H1 (cell line): ENCODE data around the gene TMEM18. TPM values are rescaled to one million over a fixed set of nuclear protein-coding genes. Genes with fewer than 3 reads are reported as not detected.
A peak's percentile ranks its signal among the peaks of the same experiment; 100 is the strongest.

Source experiments
- CTCF ChIA-PET: fragments of 300-600 bp; sonication (Branson Sonifier 250); formaldehyde crosslinking; loops from one replicate; lab custom pipeline; 2021; ENCODE audit not compliant: partially characterized antibody; lab: Charles Lee
- POLR2A ChIA-PET: fragments of 300-600 bp; sonication (Branson Sonifier 250); formaldehyde crosslinking; loops from one replicate; lab custom pipeline; 2021; ENCODE audit warnings: inconsistent platforms; ENCODE audit not compliant: partially characterized antibody; lab: Charles Lee
- DNase-seq, 2 experiments: peaks; one replicate each; pipeline versions ENCODE4 v3.0.0 to v3.0.0-alpha.2; 2010 to 2022; ENCODE audit warnings: low spot score in 2 of 2, low read depth in 1 of 2, mixed read lengths in 1 of 2
- FAIRE-seq: peaks from 2 replicates; lab custom pipeline; 2011; peaks lifted over from hg19 to GRCh38; lab: Jason Lieb, UNC
- H2AFZ ChIP-seq: 2 replicates; pipeline ENCODE4 v1.8.1; 2012; ENCODE audit warnings: low read length, inconsistent platforms
- H2AK5ac ChIP-seq: 2 replicates; pipeline ENCODE4 v1.6.1; 2013; ENCODE audit warnings: low read depth, low read length
- H2BK120ac ChIP-seq: replicated peaks from 2 replicates; pipeline ENCODE3; 2013; ENCODE audit warnings: low read depth, low read length, inconsistent platforms
- H2BK12ac ChIP-seq: 2 replicates; pipeline ENCODE4 v1.6.1; 2013; ENCODE audit warnings: low read depth, low read length
- H2BK15ac ChIP-seq: 2 replicates; pipeline ENCODE4 v1.6.1; 2013; ENCODE audit warnings: low read length
- H2BK20ac ChIP-seq: 2 replicates; pipeline ENCODE4 v1.6.1; 2013; ENCODE audit warnings: low read length
- H2BK5ac ChIP-seq: 2 replicates; pipeline ENCODE4 v1.6.1; 2013; ENCODE audit warnings: low read depth, low read length
- H3K14ac ChIP-seq: 2 replicates; pipeline ENCODE4 v1.6.1; 2013; ENCODE audit warnings: inconsistent platforms; ENCODE audit not compliant: insufficient read length
- H3K18ac ChIP-seq: 2 replicates; pipeline ENCODE4 v1.6.1; 2013; ENCODE audit warnings: low read length; ENCODE audit errors: extremely low read depth
- H3K23ac ChIP-seq: 2 replicates; pipeline ENCODE4 v1.6.1; 2013; ENCODE audit warnings: inconsistent platforms; ENCODE audit not compliant: insufficient read length
- H3K23me2 ChIP-seq: 2 replicates; pipeline ENCODE4 v1.6.1; 2013; ENCODE audit warnings: low read depth, low read length
- H3K27ac ChIP-seq: 2 replicates; pipeline ENCODE4 v1.6.1; 2011; ENCODE audit warnings: low read depth, low read length, inconsistent platforms
- H3K27me3 ChIP-seq, 4 experiments: replicated peaks in 1 of 4; 1 replicate in 1 of 4; 2 replicates in 3 of 4; pipeline versions ENCODE4 v1.6.1 to v1.8.1; 2011 to 2013; ENCODE audit warnings: low read length in 3 of 4, mild to moderate bottlenecking in 3 of 4, inconsistent platforms in 2 of 4, mixed read lengths in 2 of 4, moderate library complexity in 1 of 4; ENCODE audit not compliant: control insufficient read depth in 3 of 4, insufficient read depth in 3 of 4; ENCODE audit errors: extremely low read depth in 1 of 4
- H3K36me3 ChIP-seq, 4 experiments: 2 replicates each; pipeline versions ENCODE4 v1.6.1 to v1.8.1; 2011 to 2013; ENCODE audit warnings: mild to moderate bottlenecking in 4 of 4, low read length in 3 of 4, moderate library complexity in 2 of 4, control low read depth in 1 of 4, inconsistent platforms in 1 of 4; ENCODE audit not compliant: insufficient read depth in 4 of 4, control insufficient read depth in 2 of 4
- H3K4ac ChIP-seq: replicated peaks from 2 replicates; pipeline ENCODE3; 2013; ENCODE audit warnings: low read length, low read depth, mixed read lengths, inconsistent platforms; ENCODE audit not compliant: insufficient read length
- H3K4me1 ChIP-seq, 4 experiments: replicated peaks in 1 of 4; 1 replicate in 1 of 4; 2 replicates in 3 of 4; pipeline versions ENCODE4 v1.6.1 to v1.8.1; 2011 to 2013; ENCODE audit warnings: low read length in 3 of 4, inconsistent platforms in 2 of 4, mixed read lengths in 1 of 4; ENCODE audit not compliant: insufficient read depth in 4 of 4, control insufficient read depth in 3 of 4
- H3K4me2 ChIP-seq, 2 experiments: 2 replicates each; pipeline versions ENCODE4 v1.6.1 to v1.8.1; 2011 to 2013; ENCODE audit warnings: low read depth in 2 of 2, low read length in 2 of 2, control low read depth in 1 of 2, inconsistent platforms in 1 of 2, mild to moderate bottlenecking in 1 of 2; ENCODE audit not compliant: insufficient read depth in 1 of 2
- H3K4me3 ChIP-seq, 4 experiments: fragments of 200-600, 300-600 bp in 1 of 4; sonication (generic), shearing (Covaris generic), sonication (Bioruptor Twin) in 1 of 4; 2 replicates each; pipeline versions ENCODE4 v1.5.1 to v1.8.1; 2011 to 2016; ENCODE audit warnings: low read length in 4 of 4, low read depth in 3 of 4, control low read depth in 2 of 4, inconsistent platforms in 2 of 4, mild to moderate bottlenecking in 2 of 4, mixed read lengths in 1 of 4, moderate library complexity in 1 of 4; ENCODE audit not compliant: insufficient read depth in 2 of 4; ENCODE audit errors: extremely low read depth in 1 of 4
- H3K56ac ChIP-seq: replicated peaks from 2 replicates; pipeline ENCODE3; 2013; ENCODE audit warnings: low read depth, mild to moderate bottlenecking, mixed read lengths, low read length, inconsistent platforms; ENCODE audit not compliant: insufficient read length
- H3K79me1 ChIP-seq: 2 replicates; pipeline ENCODE4 v1.6.1; 2013; ENCODE audit warnings: low read depth, low read length, control low read depth
- H3K79me2 ChIP-seq, 2 experiments: 2 replicates each; pipeline versions ENCODE4 v1.6.1 to v1.8.1; 2012 to 2013; ENCODE audit warnings: low read length in 2 of 2, mild to moderate bottlenecking in 2 of 2, inconsistent platforms in 1 of 2; ENCODE audit not compliant: insufficient read depth in 2 of 2, control insufficient read depth in 1 of 2
- H3K9ac ChIP-seq, 4 experiments: replicated peaks in 1 of 4; 1 replicate in 1 of 4; 2 replicates in 3 of 4; pipeline versions ENCODE4 v1.6.1 to v1.8.1; 2011 to 2013; ENCODE audit warnings: low read depth in 3 of 4, low read length in 3 of 4, control low read depth in 2 of 4, mild to moderate bottlenecking in 2 of 4, moderate library complexity in 2 of 4, inconsistent platforms in 1 of 4; ENCODE audit errors: extremely low read depth in 1 of 4
- H3K9me3 ChIP-seq, 2 experiments: 2 replicates each; pipeline versions ENCODE4 v1.6.1 to v1.8.1; 2012 to 2013; ENCODE audit warnings: mild to moderate bottlenecking in 2 of 2, moderate library complexity in 2 of 2, control low read depth in 1 of 2, inconsistent platforms in 1 of 2, low read depth in 1 of 2, low read length in 1 of 2, mixed read lengths in 1 of 2; ENCODE audit not compliant: insufficient read depth in 2 of 2
- H4K20me1 ChIP-seq, 2 experiments: replicated peaks in 1 of 2; 2 replicates each; pipeline versions ENCODE3 to v1.8.1; 2011 to 2013; ENCODE audit warnings: inconsistent platforms in 2 of 2, low read length in 2 of 2, mild to moderate bottlenecking in 1 of 2; ENCODE audit not compliant: insufficient read depth in 2 of 2, control insufficient read depth in 1 of 2
- H4K5ac ChIP-seq: 2 replicates; pipeline ENCODE4 v1.6.1; 2013; ENCODE audit warnings: low read length, low read depth, mixed read lengths, inconsistent platforms; ENCODE audit not compliant: insufficient read length
- H4K8ac ChIP-seq: 2 replicates; pipeline ENCODE4 v1.8.0; 2013; ENCODE audit warnings: mild to moderate bottlenecking, moderate library complexity, low read length, inconsistent platforms; ENCODE audit not compliant: insufficient read depth; ENCODE audit errors: extremely low read depth
- H4K91ac ChIP-seq: replicated peaks from 2 replicates; pipeline ENCODE3; 2013; ENCODE audit warnings: low read length, mixed read lengths, inconsistent platforms; ENCODE audit not compliant: insufficient read length
- CHD2 ChIP-seq: IDR thresholded peaks from 2 replicates; pipeline ENCODE4 v1.6.1; 2012; ENCODE audit warnings: low read length, improper control_type of control experiment
- FOSL1 ChIP-seq: IDR thresholded peaks from 2 replicates; pipeline ENCODE4 v1.6.1; 2011; ENCODE audit warnings: mild to moderate bottlenecking, low read depth, low read length, moderate library complexity; ENCODE audit not compliant: insufficient read depth
- HDAC6 ChIP-seq: IDR thresholded peaks from one replicate; pipeline ENCODE4 v1.7.1; 2012; ENCODE audit warnings: low read depth, mild to moderate bottlenecking, inconsistent platforms, low read length, moderate library complexity
- JUND ChIP-seq: IDR thresholded peaks from 2 replicates; pipeline ENCODE4 v1.6.1; 2011; ENCODE audit warnings: mild to moderate bottlenecking, improper control_type of control experiment, low read length
- KDM4A ChIP-seq: IDR thresholded peaks from one replicate; pipeline ENCODE4 v1.7.1; 2012; ENCODE audit warnings: low read depth, mild to moderate bottlenecking, moderate library complexity, low read length, inconsistent platforms; ENCODE audit not compliant: severe bottlenecking
- RBBP5 ChIP-seq: IDR thresholded peaks from 2 replicates; pipeline ENCODE4 v1.7.1; 2012; ENCODE audit warnings: low read depth, mild to moderate bottlenecking, inconsistent platforms, low read length, moderate library complexity, borderline replicate concordance
- RXRA ChIP-seq: IDR thresholded peaks from 2 replicates; pipeline ENCODE4 v1.6.1; 2011; ENCODE audit warnings: low read depth, mild to moderate bottlenecking, low read length, moderate library complexity; ENCODE audit not compliant: insufficient read depth
- SRF ChIP-seq: IDR thresholded peaks from 2 replicates; pipeline ENCODE4 v1.6.1; 2011; ENCODE audit warnings: mild to moderate bottlenecking, low read depth, low read length, moderate library complexity
- TAF1 ChIP-seq: IDR thresholded peaks from 2 replicates; pipeline ENCODE4 v1.6.1; 2011; ENCODE audit warnings: mild to moderate bottlenecking, low read depth, low read length
- WGBS, 2 experiments: shearing (Covaris generic) in 1 of 2; methylation state at CpG; one replicate each; pipeline versions ENCODE4 v1.1.6 to v1.1.7; 2013 to 2015; ENCODE audit warnings: low lambda C conversion rate in 2 of 2, mixed read lengths in 2 of 2, inconsistent platforms in 1 of 2, low coverage in 1 of 2, missing lambda C conversion rate in 1 of 2; ENCODE audit not compliant: insufficient replicate concordance in 2 of 2, insufficient coverage in 1 of 2, insufficient read length in 1 of 2; ENCODE audit errors: extremely low coverage in 1 of 2, missing lambda C conversion rate in 1 of 2; 5-methylcytosine and 5-hydroxymethylcytosine counted together
- polyA plus RNA-seq, 7 experiments: library from polyadenylated mRNA; depleted of rRNA in 3 of 7; stranded (reverse) in 5 of 7; unstranded in 2 of 7; fragments of >200 nt in 5 of 7; fragments of 200-250 nt in 2 of 7; gene quantifications; 1 replicate in 5 of 7; 2 replicates in 1 of 7; 4 replicates in 1 of 7; pipeline versions ENCODE4 v1.2.1 to v1.2.3, GENCODE V29; 2011 to 2013; ENCODE audit warnings: missing spikeins in 2 of 7, mixed read lengths in 2 of 7
- total RNA-seq: library from RNA; stranded (reverse); fragmentation: NEBNext Ultra II Directional; extraction: Animal tissue kit (Norgen Biotek cat#: 25700); gene quantifications from 2 replicates; pipeline ENCODE4 v1.2.1, GENCODE V29; 2021

TMEM18 gene
- total and polyA plus RNA-seq, 2 of the 8 experiments (the other 6 are each of a cell fraction or from before 2014, with no cell fraction given), result 22.4 to 27.1 TPM

- DNase-seq (peak in 1 of 2 experiments; percentile 20), FAIRE-seq (no peak)
- no peak overlapping the region for H3K14ac ChIP-seq
- H3K23me2 ChIP-seq, result no peaks in the 10 kb centered on the region
- no peak overlapping the region for H3K4ac ChIP-seq
- no peak overlapping the region for H2BK12ac ChIP-seq
- H2AK5ac ChIP-seq, result no peak overlapping the region
- no peaks in the 10 kb centered on the region for H4K20me1 ChIP-seq
- no peaks in the 10 kb centered on the region; a peak in 1 of 4 replicates for H3K9me3 ChIP-seq
- H2BK5ac ChIP-seq, result no peak overlapping the region
- H3K36me3 ChIP-seq, result no peaks in the 10 kb centered on the region
- H3K23ac ChIP-seq, result no peak overlapping the region
- H4K5ac ChIP-seq, result no peak overlapping the region
- H2AFZ ChIP-seq, result no peak overlapping the region
- POLR2A ChIA-PET, result no interaction called here
- H3K79me2 ChIP-seq, result no peaks in the 10 kb centered on the region
- no peak overlapping the region for H4K8ac ChIP-seq
- no peak overlapping the region for H3K4me2 ChIP-seq
- H3K27me3 ChIP-seq, result no peaks in the 10 kb centered on the region
- H3K4me1 ChIP-seq, result no peaks in the 10 kb centered on the region
- no peak overlapping the region for H2BK120ac ChIP-seq
- no peak overlapping the region for H2BK20ac ChIP-seq
- no peak overlapping the region for H4K91ac ChIP-seq
- no peaks in the 10 kb centered on the region for H3K79me1 ChIP-seq
- CTCF ChIA-PET, result no interaction called here
- no peak overlapping the region for H3K27ac ChIP-seq
- no peak overlapping the region for H3K9ac ChIP-seq
- H3K18ac ChIP-seq, result no peak overlapping the region
- no peak overlapping the region for H3K4me3 ChIP-seq
- WGBS, 2 experiments, result 90% methylated on average over 6 of the region's 6 CpGs; no CpG with 5 or more reads in 1 of the 2 experiments
- no peak overlapping the region for H3K56ac ChIP-seq
- H2BK15ac ChIP-seq, result no peak overlapping the region
- TF ChIP-seq HDAC6, result no peak
- no peak for TF ChIP-seq KDM4A
- TF ChIP-seq SRF, result no peak
- TF ChIP-seq FOSL1, result no peak
- no peak for TF ChIP-seq JUND
- TF ChIP-seq TAF1, result no peak
- no peak for TF ChIP-seq CHD2
- no peak for TF ChIP-seq RBBP5
- no peak for TF ChIP-seq RXRA
These were observed 58.7 kb downstream of the TMEM18 start for GRCh38 chr2:618422-618990.
